GM18520 (cell line): ENCODE results near the gene COA8.

Source experiments
- ATAC-seq: cut with Tn5 transposase; IDR thresholded peaks from one replicate; pipeline ENCODE4 v1.9.1; 2021; ENCODE audit not compliant: unreplicated experiment

COA8 gene

DNA sequence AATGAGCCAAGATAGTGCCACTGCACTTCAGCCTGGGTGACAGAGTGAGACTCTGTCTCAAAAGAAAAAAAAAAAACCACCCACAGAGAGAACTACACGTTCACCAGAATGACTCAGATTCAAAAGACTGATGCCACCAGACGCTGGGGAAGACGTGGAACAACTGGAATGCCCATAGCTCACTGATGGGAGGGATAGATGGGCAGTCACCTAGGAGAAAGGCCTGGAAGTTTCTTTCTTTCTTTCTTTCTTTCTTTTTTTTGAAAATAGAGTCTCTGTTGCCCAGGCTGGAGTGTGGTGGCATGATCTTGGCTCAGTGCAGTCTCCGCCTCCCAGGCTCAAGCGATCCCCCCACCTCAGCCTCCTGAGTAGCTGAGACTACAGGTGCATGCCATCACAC is 56.3 kb downstream of the COA8 start:
- ATAC-seq, result no peak

GRCh38 chr14:103621860-103622259 is 59.1 kb downstream of the COA8 start:
- no peak for ATAC-seq

GRCh38 chr14:103623308-103623707 is 60.5 kb downstream of the COA8 start:
- no peak for ATAC-seq

GRCh38 chr14:103623883-103624482 is 61.2 kb downstream of the COA8 start:
- no peak for ATAC-seq

DNA sequence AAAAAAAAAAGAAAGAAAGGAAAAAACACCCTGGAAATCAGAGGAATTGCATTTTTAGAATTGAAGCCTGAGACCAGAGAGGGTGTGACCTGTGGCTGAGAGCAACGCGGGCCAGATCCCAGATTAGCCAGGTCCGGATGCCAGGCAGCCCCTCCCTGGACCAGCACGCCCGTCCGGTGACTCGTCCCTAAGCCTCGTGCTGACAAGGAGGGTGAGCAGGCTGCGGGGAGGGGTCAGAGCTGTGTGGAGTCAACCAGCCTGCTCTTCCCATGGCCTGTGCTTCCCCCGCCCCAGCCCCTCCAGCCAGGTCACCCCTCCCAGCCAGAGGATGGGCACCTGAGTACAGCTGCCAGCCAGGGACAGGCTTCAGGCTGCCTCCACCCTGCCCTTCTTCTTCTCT is 62.1 kb downstream of the COA8 start:
- no peak for ATAC-seq

DNA sequence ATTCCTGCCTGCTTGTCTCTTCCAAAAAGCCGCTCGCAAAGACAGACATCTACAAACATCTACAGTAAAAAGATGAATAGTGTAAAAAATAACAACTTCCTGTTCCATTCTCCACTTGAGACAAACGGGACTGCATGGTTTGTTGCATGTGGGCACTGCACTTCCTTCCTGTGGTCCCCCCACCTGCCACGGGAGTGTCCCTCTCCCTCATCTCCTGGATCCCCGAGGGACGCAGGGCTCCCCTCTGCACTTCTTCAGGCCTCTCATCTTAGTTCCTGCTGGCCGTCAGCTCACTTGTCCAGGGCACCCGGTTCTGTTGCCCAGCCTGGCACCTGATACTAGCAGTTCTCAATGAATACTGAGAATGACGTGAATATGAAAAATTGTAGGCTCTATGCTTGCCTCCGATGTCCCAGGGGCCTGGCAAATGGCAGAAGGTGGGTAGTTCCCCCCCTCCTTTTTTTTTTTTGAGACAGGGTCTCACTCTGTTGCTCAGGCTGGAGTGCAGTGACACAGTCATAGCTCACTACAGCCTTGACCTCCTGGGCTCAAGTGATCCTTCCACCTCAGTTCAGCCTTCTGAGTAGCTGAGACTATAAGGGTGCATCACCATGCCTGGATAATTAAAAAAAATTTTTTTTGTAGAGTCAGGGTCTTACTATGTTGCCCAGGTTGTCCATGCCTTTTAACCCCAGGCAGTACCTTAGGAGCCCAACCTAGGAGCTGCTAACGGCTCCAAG is 62.8 kb downstream of the COA8 start:
- no peak for ATAC-seq

GRCh38 chr14:103626146-103626850 is 63.5 kb downstream of the COA8 start:
- ATAC-seq, result no peak

DNA sequence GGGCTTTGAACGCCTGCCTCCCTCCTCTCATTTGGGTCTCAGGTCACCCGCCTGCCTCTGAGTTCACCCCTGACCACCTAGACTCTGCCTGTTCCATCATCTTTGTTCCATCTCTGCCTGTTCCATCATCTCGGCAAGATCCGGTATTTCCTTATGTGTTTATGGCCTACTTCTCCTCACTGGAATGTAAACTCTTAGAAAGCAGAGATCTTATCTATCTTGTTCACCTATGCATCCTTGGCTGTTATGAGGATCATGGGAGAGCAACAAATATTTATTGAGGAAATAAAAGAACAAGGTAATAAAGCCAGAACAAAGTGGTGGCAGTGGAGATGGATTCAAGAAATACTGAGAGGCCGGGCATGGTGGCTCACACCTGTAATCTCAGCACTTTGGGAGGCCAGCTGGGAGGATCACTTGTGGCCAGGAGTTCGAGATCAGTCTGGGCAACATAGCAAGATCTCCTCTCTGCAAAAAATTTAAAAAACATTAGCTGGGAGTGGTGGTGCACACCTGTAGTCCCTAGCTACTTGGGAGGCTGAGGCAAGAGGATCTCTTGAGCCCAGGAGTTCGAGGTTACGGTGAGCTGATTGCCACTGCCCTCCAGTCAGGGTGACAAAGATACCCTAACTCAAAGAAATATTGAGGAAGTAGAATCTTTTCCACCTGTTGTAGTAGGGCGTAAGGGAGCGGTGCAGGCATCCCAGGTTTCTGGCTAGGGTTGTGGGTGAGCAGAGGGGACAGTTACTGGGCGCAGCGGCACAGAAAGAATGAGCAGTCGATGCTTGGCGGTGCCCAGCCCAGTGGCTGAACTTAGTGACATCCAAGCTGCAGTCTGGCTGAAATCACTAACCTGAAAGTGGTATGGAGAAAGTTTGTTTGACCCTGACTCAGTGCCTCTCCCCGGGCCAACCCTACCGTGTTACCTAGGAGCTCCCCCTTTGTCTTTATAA is 64.6 kb downstream of the COA8 start:
- ATAC-seq, result no peak

GRCh38 chr14:103628221-103628683 is 65.5 kb downstream of the COA8 start:
- no peak for ATAC-seq

DNA sequence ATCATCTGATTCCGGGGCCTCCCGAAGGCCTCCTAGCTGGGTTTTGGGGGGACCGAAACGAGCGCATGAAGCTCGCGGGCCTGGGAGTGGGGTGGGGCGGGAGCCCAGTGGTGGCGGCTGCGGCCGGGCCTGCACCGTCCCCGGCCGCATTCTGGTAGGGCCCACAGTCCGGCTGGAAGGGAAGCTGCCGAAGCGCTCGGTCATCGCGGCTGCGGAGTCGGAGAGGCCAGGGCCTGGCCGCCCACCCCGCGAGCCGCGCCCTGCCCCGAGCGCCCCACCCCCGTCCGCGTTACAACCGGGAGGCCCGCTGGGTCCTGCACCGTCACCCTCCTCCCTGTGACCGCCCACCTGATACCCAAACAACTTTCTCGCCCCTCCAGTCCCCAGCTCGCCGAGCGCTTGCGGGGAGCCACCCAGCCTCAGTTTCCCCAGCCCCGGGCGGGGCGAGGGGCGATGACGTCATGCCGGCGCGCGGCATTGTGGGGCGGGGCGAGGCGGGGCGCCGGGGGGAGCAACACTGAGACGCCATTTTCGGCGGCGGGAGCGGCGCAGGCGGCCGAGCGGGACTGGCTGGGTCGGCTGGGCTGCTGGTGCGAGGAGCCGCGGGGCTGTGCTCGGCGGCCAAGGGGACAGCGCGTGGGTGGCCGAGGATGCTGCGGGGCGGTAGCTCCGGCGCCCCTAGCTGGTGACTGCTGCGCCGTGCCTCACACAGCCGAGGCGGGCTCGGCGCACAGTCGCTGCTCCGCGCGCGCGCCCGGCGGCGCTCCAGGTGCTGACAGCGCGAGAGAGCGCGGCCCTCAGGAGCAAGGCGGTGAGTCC is 66.1 kb downstream of the COA8 start, which contains the start of gene KLC1:
Gene KLC1 (plus strand): TSS at position 528 of the 819 bp plus-strand sequence. CDS start 25,354 bp downstream, outside the sequence.
- ATAC-seq, result peak; percentile 37

DNA sequence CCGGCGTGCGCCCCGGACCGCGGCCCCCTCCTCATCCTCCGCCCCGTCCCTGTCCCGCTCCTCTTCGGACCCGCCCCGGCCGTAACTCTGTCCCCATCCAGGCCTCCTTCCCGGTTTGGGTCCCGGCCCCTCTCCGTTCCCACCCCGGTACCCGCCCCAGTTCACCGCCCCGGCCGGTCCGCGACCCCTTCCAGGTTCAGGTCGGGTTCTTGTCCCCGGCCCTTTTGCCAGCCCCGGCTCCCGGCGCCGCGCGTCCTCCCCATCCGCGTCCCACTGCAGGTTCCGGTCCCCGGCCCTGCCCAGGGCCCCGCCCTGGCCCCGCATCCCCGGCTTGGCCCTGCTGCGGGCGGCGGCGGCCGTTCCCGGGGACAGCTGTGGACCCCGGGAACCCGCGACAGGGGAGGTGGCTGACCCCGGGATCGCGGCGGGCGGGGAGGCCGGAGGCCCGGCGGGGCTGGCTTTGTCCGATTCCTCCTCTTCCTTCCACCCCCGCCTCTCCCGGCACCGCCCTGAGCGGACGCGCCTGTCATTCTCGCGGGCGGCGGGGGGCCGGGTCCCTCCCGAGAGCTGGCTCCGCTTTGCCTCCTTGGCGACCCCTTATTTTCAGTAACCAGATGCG is 66.9 kb downstream of the COA8 start:
- ATAC-seq, result peak; percentile 6

- ATAC-seq, result no peak
Observed at GRCh38 chr14:103630364-103631108, 67.8 kb downstream of the COA8 start.

DNA sequence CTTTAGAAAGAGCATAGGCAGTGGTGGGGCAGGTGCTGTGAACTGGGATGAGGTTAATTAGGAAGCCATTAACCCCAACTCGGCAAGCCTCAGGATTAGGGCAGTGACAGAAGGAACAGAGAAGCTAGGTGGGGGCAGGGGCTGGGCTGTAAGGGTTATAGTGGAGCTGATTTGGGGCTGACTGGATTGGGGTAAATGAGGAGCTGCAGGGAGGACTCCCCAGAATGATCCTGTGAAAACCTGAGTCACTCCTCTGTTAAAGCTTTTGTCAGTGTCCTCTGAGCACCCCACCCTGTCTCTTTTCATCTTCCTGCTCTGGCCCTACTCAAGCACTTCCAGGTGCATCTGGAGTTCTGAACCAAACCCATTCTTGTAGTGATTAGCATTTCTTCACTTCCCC is 70.6 kb downstream of the COA8 start:
- no peak for ATAC-seq

DNA sequence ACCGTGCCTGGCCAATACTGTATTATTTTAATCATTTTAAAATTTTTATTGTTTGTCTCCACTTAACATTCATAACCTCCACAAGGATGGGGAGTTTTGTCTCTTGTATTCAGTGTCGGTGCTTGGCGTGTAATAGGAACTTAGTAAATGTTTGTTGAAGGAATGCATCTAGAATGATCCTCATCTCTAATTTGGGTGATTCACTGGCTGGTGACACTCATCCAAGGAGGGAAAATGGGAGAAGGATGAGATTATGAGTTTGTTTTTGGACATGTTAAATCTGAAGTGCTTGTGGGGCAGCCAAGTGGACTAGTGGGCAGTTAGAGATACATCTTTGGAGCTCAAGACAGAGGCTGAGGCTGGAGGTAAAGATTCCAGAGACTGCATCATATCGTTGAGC is 71.4 kb downstream of the COA8 start:
- no peak for ATAC-seq

- no peak for ATAC-seq
Observed at GRCh38 chr14:103638594-103638993, 75.8 kb downstream of the COA8 start.
